ENCODE measurements around the gene HOXD4.
A peak's percentile ranks its signal among the peaks of the same experiment; 100 is the strongest.

Gene HOXD4

DNA sequence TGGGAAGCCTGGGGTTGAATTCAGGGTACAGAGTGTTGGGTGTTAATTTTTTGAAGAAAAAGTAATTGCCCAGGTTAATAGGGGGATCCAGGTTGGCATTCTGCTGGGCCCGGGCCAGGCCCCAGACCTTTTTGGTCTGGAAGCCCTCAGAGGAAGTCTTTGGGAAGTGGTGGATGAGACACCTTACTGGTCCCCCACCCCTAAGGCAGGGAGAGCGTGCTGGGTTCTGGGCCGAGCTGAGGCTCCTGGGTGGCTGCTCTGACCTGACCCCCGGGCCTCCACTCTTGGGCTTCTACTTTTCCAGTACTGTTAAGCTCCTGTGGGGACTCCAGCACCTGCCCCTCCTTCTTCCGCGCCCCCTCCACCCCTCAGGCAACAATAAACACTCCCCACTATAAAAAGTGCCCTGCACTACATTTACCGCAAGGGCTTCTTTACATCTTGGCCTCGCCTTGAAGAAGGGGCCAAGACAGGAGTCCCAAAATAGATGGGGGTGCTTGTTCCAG lies 5.0 kb downstream of the HOXD4 start:
- ChIA-PET POLR2A (no interaction called here), CTCF (interaction anchor here (0.6 to 16.2 kb wide), 5 partner anchors 15 to 495 kb away, joined by 3 to 190 read pairs (median 11); no protein-coding TSS in a partner anchor)
- no peak for DNase-seq (ENCODE audit: low read depth, low spot score)
- TF ChIP-seq, protein P1, sequence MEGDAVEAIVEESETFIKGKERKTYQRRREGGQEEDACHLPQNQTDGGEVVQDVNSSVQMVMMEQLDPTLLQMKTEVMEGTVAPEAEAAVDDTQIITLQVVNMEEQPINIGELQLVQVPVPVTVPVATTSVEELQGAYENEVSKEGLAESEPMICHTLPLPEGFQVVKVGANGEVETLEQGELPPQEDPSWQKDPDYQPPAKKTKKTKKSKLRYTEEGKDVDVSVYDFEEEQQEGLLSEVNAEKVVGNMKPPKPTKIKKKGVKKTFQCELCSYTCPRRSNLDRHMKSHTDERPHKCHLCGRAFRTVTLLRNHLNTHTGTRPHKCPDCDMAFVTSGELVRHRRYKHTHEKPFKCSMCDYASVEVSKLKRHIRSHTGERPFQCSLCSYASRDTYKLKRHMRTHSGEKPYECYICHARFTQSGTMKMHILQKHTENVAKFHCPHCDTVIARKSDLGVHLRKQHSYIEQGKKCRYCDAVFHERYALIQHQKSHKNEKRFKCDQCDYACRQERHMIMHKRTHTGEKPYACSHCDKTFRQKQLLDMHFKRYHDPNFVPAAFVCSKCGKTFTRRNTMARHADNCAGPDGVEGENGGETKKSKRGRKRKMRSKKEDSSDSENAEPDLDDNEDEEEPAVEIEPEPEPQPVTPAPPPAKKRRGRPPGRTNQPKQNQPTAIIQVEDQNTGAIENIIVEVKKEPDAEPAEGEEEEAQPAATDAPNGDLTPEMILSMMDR (IDR thresholded peaks at IDR 0.05; ENCODE audit: insufficient read depth, low read length, missing control alignments) = no peak
- no peak overlapping the region for H3K4me3 ChIP-seq (ENCODE audit: low read depth, low read length)

DNA sequence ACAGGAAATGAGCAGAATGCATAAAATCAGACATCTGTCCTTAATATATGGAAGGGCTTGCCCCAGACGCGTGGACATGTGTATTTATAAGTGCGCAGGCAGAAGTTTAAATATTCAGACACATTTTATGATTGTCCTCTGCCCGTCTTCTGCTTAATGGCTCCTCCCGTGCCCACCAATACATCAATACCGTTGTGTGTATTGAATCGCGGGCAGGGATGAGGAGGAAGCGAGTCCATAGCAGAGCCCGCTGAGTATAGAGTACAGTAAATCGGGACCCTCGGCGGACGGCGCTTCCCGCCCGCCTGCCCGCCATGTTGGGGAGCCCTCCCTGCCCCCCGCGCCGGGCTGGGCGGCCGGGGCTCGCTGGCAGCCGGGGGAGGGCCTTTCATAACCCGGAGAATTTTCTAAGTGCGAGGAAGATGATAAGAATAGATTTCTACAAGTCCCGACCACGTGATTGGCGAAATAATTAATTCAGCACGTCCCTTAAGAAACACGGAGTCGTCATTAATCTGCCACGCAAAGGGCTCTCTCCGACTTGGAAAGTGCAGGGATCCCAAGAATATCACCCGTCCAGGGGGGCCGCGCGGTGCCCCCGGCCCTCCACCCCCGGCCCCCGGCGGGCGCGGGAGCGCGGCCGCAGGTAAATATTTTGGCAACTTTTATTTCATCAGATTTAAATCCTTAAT lies 5.6 kb downstream of the HOXD4 start, which contains the start of gene HOXD3:
Gene HOXD3, plus strand, starts transcription at position 501 of the 692 bp plus-strand sequence. CDS start 11,808 bp downstream, outside the sequence.
- POLR2A ChIA-PET = interaction anchor here (0.6 kb wide), 1 partner anchor 12 kb away, joined by 3 read pairs; no protein-coding TSS in a partner anchor
- peak within 1 kb of the TSS; percentile 57 for H3K4me3 ChIP-seq (ENCODE audit: low read depth, low read length)
- DNase-seq (ENCODE audit: low read depth, low spot score) = no peak
- CTCF ChIA-PET = interaction anchor here (1.4 to 16.2 kb wide), 4 partner anchors 16 to 398 kb away, joined by 4 to 190 read pairs (median 38); no protein-coding TSS in a partner anchor
- TF ChIP-seq, protein P1 (IDR thresholded peaks at IDR 0.05; ENCODE audit: insufficient read depth, low read length, missing control alignments) = no peak

DNA sequence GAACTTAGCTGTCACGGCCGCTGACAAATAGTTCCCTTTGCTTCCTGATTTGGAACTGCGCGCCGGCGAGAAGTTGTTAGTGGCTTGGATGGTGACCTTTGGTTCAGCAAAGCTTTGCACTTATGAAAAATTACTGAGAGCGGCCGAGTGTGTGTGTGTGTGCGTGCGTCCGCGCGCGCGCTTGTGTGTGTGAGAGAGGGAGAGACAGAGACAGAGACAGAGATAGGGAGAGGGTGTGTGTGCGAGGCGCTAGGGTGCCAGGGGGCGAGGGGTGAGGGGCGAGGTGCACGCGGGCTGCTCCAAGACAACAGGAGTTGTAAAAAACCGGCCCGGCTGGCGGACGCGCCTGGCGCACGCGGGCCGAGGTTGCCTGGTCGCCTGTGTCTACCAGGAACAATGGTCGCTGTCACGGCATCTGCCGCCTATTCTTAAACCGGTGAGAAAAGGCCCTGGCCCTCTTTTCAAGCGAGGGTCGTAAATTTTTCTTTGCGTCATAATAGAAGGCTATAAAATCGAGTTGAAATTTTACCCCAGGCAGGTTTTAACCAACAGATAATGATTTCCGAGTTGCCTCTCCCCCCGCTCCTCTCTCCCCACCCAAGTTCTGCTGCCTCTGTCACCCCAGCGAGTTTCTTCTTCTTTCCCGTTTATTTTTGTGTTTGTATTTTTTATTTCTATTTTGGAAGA lies 6.3 kb downstream of the HOXD4 start:
- DNase-seq (ENCODE audit: low read depth, low spot score) = no peak
- H3K4me3 ChIP-seq (ENCODE audit: low read depth, low read length) = peak overlapping the region; percentile 57
- TF ChIP-seq, protein P1 (IDR thresholded peaks at IDR 0.05; ENCODE audit: insufficient read depth, low read length, missing control alignments) = no peak
- ChIA-PET POLR2A (interaction anchor here (0.6 kb wide), 1 partner anchor 13 kb away, joined by 3 read pairs; no protein-coding TSS in a partner anchor), CTCF (interaction anchor here (0.6 to 16.2 kb wide), 6 partner anchors 16 to 486 kb away, joined by 3 to 190 read pairs (median 4); no protein-coding TSS in a partner anchor)

DNA sequence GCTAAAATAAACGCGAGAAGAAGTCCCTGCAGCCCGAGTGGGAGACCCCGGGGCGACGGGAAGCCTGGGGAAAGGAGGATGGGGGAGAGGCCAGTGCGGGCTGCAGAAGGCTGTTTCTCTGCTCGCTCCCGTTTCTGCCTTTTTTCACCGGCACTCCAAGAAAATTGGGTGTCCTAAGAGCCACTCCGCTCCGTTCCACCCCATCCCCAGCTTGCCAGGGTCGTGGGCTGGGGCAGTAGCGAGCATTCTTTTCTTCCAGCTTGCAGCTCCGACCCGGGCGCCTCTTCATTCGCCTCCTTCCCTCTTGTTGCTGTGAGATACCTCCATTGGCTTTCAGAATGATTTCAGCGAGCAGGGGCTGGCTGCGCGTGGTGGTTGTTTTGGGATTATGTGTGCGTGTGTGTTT lies 6.8 kb downstream of the HOXD4 start:
- TF ChIP-seq, protein P1 (IDR thresholded peaks at IDR 0.05; ENCODE audit: insufficient read depth, low read length, missing control alignments) = no peak
- ChIA-PET CTCF (interaction anchor here (0.6 to 16.2 kb wide), 8 partner anchors 15 to 485 kb away, joined by 3 to 190 read pairs (median 4); no protein-coding TSS in a partner anchor), POLR2A (no interaction called here)
- no peak for DNase-seq (ENCODE audit: low read depth, low spot score)
- H3K4me3 ChIP-seq (ENCODE audit: low read depth, low read length) = peak overlapping the region; percentile 57

DNA sequence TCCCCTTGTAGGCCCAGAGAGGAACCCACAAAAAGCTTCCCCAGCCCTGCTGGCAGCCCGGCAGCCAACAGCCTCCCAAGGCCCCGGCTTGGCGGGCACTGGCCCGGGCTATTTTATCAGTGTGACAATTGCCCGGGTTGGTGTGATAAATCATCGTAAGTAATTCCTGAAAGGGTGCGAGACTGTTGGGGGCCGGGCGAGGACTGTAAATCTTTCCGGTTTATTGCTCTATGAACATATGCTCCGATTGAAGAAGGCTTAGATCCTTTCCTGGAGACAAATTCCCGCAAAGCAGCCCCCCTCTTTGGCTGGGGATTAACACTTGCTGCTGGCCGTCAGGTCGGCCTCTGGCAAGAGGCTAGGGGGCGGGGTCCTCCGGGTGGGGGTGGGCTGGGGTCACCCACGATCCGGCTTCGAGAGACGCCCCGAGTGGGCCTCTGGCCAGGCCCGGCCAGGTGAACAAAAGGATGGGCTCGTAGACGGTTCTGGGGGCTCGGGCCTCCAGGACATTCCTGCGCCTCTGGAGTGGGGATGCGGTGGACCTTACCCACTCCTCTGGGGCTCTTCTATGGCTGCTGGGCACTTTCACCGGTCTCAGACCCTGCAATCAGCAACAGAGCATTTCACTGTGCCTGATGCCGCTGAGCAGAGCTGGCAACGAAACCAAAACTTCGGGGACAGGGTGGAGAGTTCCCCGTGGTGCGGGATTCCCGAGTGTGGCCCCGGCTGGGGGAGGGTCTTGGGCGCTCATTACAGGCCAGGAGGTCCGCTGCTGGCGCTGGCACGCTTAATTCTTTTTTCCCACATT lies 7.7 kb downstream of the HOXD4 start:
- ChIA-PET POLR2A (no interaction called here), CTCF (interaction anchor here (1.0 to 16.2 kb wide), 4 partner anchors 14 to 295 kb away, joined by 3 to 190 read pairs (median 27); no protein-coding TSS in a partner anchor)
- no peak for DNase-seq (ENCODE audit: low read depth, low spot score)
- TF ChIP-seq, protein P1 (IDR thresholded peaks at IDR 0.05; ENCODE audit: insufficient read depth, low read length, missing control alignments) = no peak
- peak overlapping the region; percentile 33 for H3K4me3 ChIP-seq (ENCODE audit: low read depth, low read length)

All from AG04449 (cell line).